Right atrium auricular region (tissue), 2 donors: ENCODE measurements around the gene ZYX. TPM values are rescaled to one million over a fixed set of nuclear protein-coding genes. Genes with fewer than 3 reads are reported as not detected.

Experiments
- DNase-seq: peaks from one replicate; pipeline ENCODE4 v3.0.0-alpha.2; 2019; ENCODE audit warnings: low spot score
- H3K27ac ChIP-seq, 2 donors: fragments of 200-600 bp; sonication (generic); 1 replicate in 1 of 2; 2 replicates in 1 of 2; pipeline ENCODE4 v1.5.1; 2016 to 2019
- H3K27me3 ChIP-seq, 2 donors: fragments of 200-600 bp; sonication (generic); one replicate each; pipeline versions ENCODE4 v1.5.1 to v1.6.0; 2017 to 2019
- H3K36me3 ChIP-seq: fragments of 200-600 bp; sonication (generic); one replicate; pipeline ENCODE4 v1.5.1; 2016
- H3K4me1 ChIP-seq, 2 donors: fragments of 200-600 bp; sonication (generic); one replicate each; pipeline versions ENCODE4 v1.5.1 to v1.6.0; 2017 to 2019
- H3K4me3 ChIP-seq, 2 donors: fragments of 200-600 bp; sonication (generic); 1 replicate in 1 of 2; 2 replicates in 1 of 2; pipeline ENCODE4 v1.5.1; 2017 to 2019; ENCODE audit warnings: mild to moderate bottlenecking in 1 of 2, moderate library complexity in 1 of 2
- H3K9me3 ChIP-seq, 2 donors: fragments of 200-600 bp; sonication (generic); one replicate each; pipeline ENCODE4 v1.5.1; 2019
- total RNA-seq, 2 donors: library from RNA; depleted of rRNA; stranded (reverse); fragments of >200 nt; gene quantifications; one replicate each; pipeline ENCODE4 v1.1.0, GENCODE V29; 2016
- TF ChIP-seq, protein P1 (sequence below), 2 donors: fragments of 200-600 bp; sonication (generic); IDR thresholded peaks; one replicate each; pipeline ENCODE4 v1.5.1; 2019; ENCODE audit warnings: antibody characterized with exemption in 2 of 2

ZYX gene
- total RNA-seq, 2 donors from 2014 or later, result 48.3 to 93.7 TPM

DNA sequence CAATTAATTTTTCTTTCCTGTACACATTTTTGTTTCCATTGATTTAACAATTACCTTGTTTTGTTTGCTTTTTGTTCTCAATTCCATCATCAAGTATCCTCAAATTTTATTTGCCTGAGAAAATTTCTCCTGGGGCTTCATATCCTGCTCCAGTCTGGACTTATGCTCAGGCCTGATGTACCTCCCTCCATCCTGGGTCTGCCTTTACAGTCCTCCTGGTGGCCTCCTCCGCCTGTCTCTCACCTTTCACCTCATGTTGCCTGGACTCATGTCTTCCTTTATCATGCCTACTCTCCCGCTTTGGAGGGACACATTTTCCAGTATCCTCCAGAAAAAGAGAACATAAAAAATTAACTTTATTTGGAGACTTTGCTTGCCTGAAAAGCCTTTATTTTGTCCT, 50.0 kb downstream of the ZYX start:
- no peaks in the 10 kb centered on the region for H3K36me3 ChIP-seq
- DNase-seq, result no peak
- H3K9me3 ChIP-seq, result no peaks in the 10 kb centered on the region

DNA sequence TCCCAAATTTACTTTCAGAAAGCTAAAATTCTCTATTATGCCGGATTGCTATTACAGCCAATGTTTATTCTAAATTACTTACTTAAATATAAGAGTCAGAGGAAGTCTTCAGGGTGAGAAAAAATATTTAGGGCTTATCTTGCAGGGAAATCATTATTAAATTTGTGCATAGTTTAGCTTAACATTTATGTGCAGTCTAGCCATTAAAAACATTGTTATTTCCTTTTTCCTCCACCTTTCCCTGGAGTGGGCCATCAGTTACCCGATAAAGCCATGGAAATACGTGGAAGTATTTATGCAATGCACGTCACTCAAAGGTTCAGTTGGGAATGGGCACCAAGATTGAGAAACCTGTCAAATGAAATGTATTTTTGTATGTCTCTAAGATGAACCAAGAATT, 52.6 kb downstream of the ZYX start:
- H3K9me3 ChIP-seq, result no peaks in the 10 kb centered on the region
- H3K4me1 ChIP-seq, result no peaks in the 10 kb centered on the region
- no peaks in the 10 kb centered on the region for H3K27me3 ChIP-seq
- H3K36me3 ChIP-seq, result no peaks in the 10 kb centered on the region
- no peak overlapping the region for H3K4me3 ChIP-seq
- no peak overlapping the region for H3K27ac ChIP-seq
- TF ChIP-seq, protein P1, sequence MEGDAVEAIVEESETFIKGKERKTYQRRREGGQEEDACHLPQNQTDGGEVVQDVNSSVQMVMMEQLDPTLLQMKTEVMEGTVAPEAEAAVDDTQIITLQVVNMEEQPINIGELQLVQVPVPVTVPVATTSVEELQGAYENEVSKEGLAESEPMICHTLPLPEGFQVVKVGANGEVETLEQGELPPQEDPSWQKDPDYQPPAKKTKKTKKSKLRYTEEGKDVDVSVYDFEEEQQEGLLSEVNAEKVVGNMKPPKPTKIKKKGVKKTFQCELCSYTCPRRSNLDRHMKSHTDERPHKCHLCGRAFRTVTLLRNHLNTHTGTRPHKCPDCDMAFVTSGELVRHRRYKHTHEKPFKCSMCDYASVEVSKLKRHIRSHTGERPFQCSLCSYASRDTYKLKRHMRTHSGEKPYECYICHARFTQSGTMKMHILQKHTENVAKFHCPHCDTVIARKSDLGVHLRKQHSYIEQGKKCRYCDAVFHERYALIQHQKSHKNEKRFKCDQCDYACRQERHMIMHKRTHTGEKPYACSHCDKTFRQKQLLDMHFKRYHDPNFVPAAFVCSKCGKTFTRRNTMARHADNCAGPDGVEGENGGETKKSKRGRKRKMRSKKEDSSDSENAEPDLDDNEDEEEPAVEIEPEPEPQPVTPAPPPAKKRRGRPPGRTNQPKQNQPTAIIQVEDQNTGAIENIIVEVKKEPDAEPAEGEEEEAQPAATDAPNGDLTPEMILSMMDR (IDR thresholded peaks at IDR 0.05), result no peak
- DNase-seq, result no peak

More for the DNA sequence above, 50.0 kb downstream of the ZYX start:
- no peaks in the 10 kb centered on the region for H3K27me3 ChIP-seq
- no peak overlapping the region for H3K4me3 ChIP-seq
- TF ChIP-seq, protein P1 (IDR thresholded peaks at IDR 0.05), result no peak
- no peak overlapping the region for H3K27ac ChIP-seq
- H3K4me1 ChIP-seq, result no peaks in the 10 kb centered on the region

- DNase-seq, result peak; percentile 69
- Histone ChIP-seq H3K4me1 (no peaks in the 10 kb centered on the region), H3K4me3 (no peak overlapping the region), H3K27me3 (no peaks in the 10 kb centered on the region), H3K36me3 (no peaks in the 10 kb centered on the region), H3K27ac (no peak overlapping the region), H3K9me3 (no peaks in the 10 kb centered on the region)
- TF ChIP-seq, protein P1 (IDR thresholded peaks at IDR 0.05), result no peak
These were observed 53.5 kb downstream of the ZYX start for GRCh38 chr7:143434660-143435059.

GRCh38 chr7:143435266-143435665, 54.1 kb downstream of the ZYX start:
- TF ChIP-seq, protein P1 (IDR thresholded peaks at IDR 0.05), result no peak

DNA sequence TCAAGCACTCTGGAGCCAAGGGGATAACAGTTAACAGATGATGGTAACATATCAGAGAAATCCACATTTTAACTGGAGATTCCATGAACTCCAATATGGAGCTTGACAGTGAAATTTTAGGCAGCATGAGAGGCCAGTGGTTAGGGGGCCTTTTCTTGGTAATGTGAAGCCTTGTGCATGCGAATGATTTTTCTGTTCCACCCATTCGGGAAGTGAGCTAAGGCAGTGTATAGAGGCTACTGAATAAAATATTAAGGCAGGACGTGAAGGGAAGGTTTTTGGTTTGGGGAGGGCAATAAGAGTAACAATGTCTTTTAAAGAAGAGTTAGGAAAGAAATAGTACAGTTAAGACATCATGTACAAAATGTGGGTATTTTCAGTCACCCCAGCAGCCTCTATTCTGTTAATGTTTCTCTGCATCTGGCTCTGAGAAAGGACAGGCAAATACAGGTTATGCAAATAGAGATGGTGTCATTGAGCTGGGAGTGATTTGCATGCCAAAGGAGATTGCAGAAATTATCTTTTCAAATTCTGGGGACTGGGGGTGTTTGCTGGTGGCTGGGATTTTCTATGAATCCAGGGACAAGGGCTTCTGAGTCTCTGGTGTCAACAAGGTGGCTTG, 55.3 kb downstream of the ZYX start:
- H3K9me3 ChIP-seq, result no peaks in the 10 kb centered on the region
- TF ChIP-seq, protein P1 (IDR thresholded peaks at IDR 0.05), result no peak
- no peaks in the 10 kb centered on the region for H3K27me3 ChIP-seq
- DNase-seq, result no peak
- no peaks in the 10 kb centered on the region for H3K36me3 ChIP-seq
- H3K4me1 ChIP-seq, result no peaks in the 10 kb centered on the region
- no peak overlapping the region for H3K4me3 ChIP-seq
- no peak overlapping the region for H3K27ac ChIP-seq

More at GRCh38 chr7:143435266-143435665, 54.1 kb downstream of the ZYX start:
- no peak for DNase-seq
- H3K9me3 ChIP-seq, result no peaks in the 10 kb centered on the region
- no peaks in the 10 kb centered on the region for H3K4me1 ChIP-seq
- no peak overlapping the region for H3K27ac ChIP-seq
- H3K27me3 ChIP-seq, result no peaks in the 10 kb centered on the region
- H3K4me3 ChIP-seq, result no peak overlapping the region
- H3K36me3 ChIP-seq, result no peaks in the 10 kb centered on the region

- Histone ChIP-seq H3K36me3 (no peaks in the 10 kb centered on the region), H3K27me3 (no peaks in the 10 kb centered on the region), H3K4me3 (no peak overlapping the region), H3K27ac (no peak overlapping the region), H3K4me1 (no peaks in the 10 kb centered on the region), H3K9me3 (no peaks in the 10 kb centered on the region)
- TF ChIP-seq, protein P1 (IDR thresholded peaks at IDR 0.05), result no peak
- DNase-seq, result no peak
These were observed 56.4 kb downstream of the ZYX start for GRCh38 chr7:143437578-143437977.
